Measurements from ENCODE around the gene RSU1. TPM values are rescaled to one million over a fixed set of nuclear protein-coding genes. Genes with fewer than 3 reads are reported as not detected.

The RSU1 gene
- total RNA-seq, 1 donor from 2014 or later: 81.6 TPM

DNA sequence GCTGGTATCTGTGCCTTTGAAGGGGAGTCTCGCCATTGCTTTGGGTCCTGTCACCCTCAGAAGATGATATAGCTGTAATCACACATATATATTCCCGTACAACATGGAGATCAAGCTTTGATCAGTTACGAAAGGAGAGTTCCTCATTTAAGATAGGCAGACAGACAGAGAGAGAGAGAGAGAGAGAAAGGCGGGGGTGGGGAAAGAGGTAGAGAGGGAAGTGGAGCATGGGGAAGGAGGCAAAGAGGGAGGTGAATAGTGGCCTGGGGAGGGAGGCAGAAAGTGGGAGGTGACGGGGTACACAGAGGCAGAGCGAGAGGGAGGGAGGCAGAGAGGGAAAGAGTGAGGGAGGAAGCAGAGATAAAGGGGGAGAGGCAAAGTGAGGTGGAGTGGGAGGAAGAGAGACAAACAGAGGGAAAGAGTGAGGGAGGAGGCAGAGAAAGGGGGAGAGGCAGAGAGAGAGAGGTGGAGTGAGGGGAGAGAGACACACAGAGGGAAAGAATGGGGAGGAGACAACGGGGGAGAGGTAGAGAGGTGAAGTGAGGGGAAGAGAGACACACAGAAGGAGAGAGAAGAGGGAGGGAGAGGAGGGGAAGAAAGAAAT is 250.9 kb downstream of the RSU1 start:
- intact Hi-C loops (cut with DNase I): no loop called here
- ATAC-seq (no peak), DNase-seq (no peak)
- no peaks in the 10 kb centered on the region for H3K9me3 ChIP-seq
- H3K4me1 ChIP-seq: no peaks in the 10 kb centered on the region
- no peak overlapping the region for H3K4me3 ChIP-seq
- TF ChIP-seq, protein P1, sequence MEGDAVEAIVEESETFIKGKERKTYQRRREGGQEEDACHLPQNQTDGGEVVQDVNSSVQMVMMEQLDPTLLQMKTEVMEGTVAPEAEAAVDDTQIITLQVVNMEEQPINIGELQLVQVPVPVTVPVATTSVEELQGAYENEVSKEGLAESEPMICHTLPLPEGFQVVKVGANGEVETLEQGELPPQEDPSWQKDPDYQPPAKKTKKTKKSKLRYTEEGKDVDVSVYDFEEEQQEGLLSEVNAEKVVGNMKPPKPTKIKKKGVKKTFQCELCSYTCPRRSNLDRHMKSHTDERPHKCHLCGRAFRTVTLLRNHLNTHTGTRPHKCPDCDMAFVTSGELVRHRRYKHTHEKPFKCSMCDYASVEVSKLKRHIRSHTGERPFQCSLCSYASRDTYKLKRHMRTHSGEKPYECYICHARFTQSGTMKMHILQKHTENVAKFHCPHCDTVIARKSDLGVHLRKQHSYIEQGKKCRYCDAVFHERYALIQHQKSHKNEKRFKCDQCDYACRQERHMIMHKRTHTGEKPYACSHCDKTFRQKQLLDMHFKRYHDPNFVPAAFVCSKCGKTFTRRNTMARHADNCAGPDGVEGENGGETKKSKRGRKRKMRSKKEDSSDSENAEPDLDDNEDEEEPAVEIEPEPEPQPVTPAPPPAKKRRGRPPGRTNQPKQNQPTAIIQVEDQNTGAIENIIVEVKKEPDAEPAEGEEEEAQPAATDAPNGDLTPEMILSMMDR (IDR thresholded peaks at IDR 0.05): no peak
- H3K27ac ChIP-seq: no peak overlapping the region
- no peaks in the 10 kb centered on the region for H3K27me3 ChIP-seq (ENCODE audit: low read depth)
- H3K36me3 ChIP-seq: no peaks in the 10 kb centered on the region

DNA sequence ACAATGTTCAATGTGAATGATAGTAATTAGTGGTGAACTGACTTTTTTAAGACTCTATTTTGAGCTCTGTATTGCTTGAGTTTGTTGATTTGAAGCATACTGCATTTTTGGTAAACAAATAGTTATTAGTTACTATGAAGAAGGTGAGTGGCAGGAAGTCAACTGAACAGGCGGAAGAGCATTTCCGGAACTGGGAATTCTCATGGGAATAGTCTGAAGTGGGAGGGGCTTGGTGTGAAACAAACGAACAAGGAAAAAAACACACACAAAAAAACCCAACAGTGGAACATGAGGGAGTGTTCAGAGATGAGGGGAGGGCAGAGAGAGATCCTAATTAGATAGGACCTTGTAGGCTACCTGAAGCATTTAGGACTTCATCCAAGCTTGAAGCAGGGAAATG is 251.6 kb downstream of the RSU1 start:
- intact Hi-C loops (cut with DNase I): no loop called here
- ATAC-seq (no peak), DNase-seq (no peak)
- TF ChIP-seq, protein P1 (IDR thresholded peaks at IDR 0.05): no peak
- Histone ChIP-seq H3K4me1 (no peaks in the 10 kb centered on the region), H3K27ac (no peak overlapping the region), H3K27me3 (ENCODE audit: low read depth) (no peaks in the 10 kb centered on the region), H3K9me3 (no peaks in the 10 kb centered on the region), H3K4me3 (no peak overlapping the region), H3K36me3 (no peaks in the 10 kb centered on the region)

DNA sequence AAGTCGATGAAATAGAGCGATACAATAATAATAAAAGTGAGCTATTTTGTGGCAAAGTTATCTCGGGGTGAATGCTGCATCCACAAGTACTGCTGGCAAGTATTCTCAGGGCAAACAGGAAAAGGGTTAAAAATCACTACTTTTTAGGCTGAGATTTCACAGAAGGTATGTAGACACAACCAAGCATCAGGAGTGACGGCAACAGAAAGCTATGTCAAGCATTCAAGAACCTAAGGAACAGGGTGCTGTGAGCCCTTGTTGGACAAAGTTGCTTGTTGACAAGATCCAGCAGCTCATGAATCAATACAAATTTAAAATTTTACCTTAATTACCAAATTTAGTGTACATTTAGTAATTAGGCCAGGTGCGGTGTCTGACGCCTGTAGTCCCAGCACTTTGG is 254.3 kb downstream of the RSU1 start:
- Histone ChIP-seq H3K4me3 (no peak overlapping the region), H3K9me3 (no peaks in the 10 kb centered on the region), H3K4me1 (no peaks in the 10 kb centered on the region), H3K27ac (no peak overlapping the region), H3K27me3 (ENCODE audit: low read depth) (no peaks in the 10 kb centered on the region), H3K36me3 (no peaks in the 10 kb centered on the region)
- intact Hi-C loops (cut with DNase I): no loop called here
- ATAC-seq: no peak
- no peak for DNase-seq
- TF ChIP-seq, protein P1 (IDR thresholded peaks at IDR 0.05): no peak

DNA sequence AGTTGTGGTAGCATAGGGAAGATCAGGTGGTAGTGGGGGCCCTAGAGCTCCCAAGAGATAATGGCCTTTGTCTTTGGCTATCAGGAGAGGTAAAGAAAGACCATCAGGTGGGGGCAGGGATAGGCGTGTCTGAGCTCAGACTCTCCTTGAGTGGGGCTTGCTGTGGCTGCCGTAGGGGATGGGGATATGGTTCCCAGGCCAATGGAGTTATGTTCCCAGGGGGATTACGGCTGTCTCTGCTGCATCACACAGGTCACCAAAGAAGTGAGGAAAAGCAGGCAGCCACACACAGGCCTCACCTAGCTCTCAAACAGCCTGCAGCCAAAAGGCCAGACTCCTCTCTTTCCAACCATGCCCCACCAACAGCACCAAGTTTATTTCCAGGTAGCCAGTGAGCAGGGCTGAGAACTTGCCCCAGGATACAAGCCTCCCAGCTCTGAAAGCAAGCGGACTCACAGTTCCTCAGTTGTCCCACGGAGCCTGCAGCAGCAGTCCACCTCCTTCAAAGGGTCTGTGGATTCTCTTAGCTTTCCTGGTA is 257.9 kb downstream of the RSU1 start:
- Histone ChIP-seq H3K4me1 (no peaks in the 10 kb centered on the region), H3K9me3 (no peaks in the 10 kb centered on the region), H3K36me3 (no peaks in the 10 kb centered on the region), H3K27ac (no peak overlapping the region), H3K27me3 (ENCODE audit: low read depth) (no peaks in the 10 kb centered on the region), H3K4me3 (no peak overlapping the region)
- DNase-seq (no peak), ATAC-seq (no peak)
- intact Hi-C loops (cut with DNase I): no loop called here
- TF ChIP-seq, protein P1 (IDR thresholded peaks at IDR 0.05): no peak

DNA sequence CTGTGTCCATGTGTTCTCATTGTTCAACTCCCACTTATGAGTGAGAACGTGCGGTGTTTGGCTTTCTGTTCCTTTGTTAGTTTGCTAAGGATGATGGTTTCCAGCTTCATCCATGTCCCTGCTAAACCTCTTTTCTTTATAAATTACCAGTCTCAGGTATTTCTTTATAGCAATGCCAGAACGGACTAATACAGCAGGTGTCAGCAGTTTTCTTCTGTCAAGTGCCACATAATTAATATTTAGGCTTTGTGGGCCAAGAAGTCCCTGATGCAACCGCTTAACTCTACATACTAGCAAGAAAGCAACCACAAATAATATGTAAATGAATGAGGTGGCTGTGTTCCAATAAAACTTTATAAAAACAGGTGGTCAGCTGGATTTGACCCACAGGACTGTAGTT is 269.3 kb downstream of the RSU1 start:
- Histone ChIP-seq H3K27me3 (ENCODE audit: low read depth) (no peaks in the 10 kb centered on the region), H3K4me1 (no peaks in the 10 kb centered on the region), H3K27ac (no peak overlapping the region), H3K36me3 (no peaks in the 10 kb centered on the region), H3K4me3 (no peak overlapping the region), H3K9me3 (no peaks in the 10 kb centered on the region)
- DNase-seq (no peak), ATAC-seq (no peak)
- intact Hi-C loops (cut with DNase I): no loop called here
- TF ChIP-seq, protein P1 (IDR thresholded peaks at IDR 0.05): no peak
